Measurements from ENCODE around the gene COL9A2. TPM values are rescaled to one million over a fixed set of nuclear protein-coding genes. Genes with fewer than 3 reads are reported as not detected.
"Not testable (repeated sequence)": the region's sequence is repeated elsewhere in the genome, so short reads cannot be mapped to it uniquely, and the experiment has no call there.

COL9A2 gene
- total RNA-seq, 1 donor from 2014 or later, result under 0.01 TPM

- Histone ChIP-seq H3K27me3 (ENCODE audit: control insufficient read depth, insufficient read depth, low read length) (no peaks in the 10 kb centered on the region), H3K36me3 (ENCODE audit: control insufficient read depth, insufficient read depth, low read length) (no peaks in the 10 kb centered on the region), H3K4me3 (ENCODE audit: low read depth, low read length) (no peak overlapping the region)
- FAIRE-seq (no peak), DNase-seq (ENCODE audit: low read depth) (peak; percentile 28)
- no peak for TF ChIP-seq CTCF (IDR thresholded peaks at IDR 0.05; ENCODE audit: insufficient read depth, low read length, severe bottlenecking)
These were observed 27.5 kb upstream of the COL9A2 start for GRCh38 chr1:40344597-40344996.

- FAIRE-seq; H3K27me3 ChIP-seq (ENCODE audit: control insufficient read depth, insufficient read depth, low read length): not testable (repeated sequence)
These were observed 25.3 kb upstream of the COL9A2 start for GRCh38 chr1:40342381-40342717.

GRCh38 chr1:40341491-40342380 lies 24.6 kb upstream of the COL9A2 start:
- no peaks in the 10 kb centered on the region for H3K27me3 ChIP-seq (ENCODE audit: control insufficient read depth, insufficient read depth, low read length)

More at GRCh38 chr1:40342381-40342717, 25.3 kb upstream of the COL9A2 start:
- not testable (repeated sequence) for DNase-seq (ENCODE audit: low read depth); H3K36me3 ChIP-seq (ENCODE audit: control insufficient read depth, insufficient read depth, low read length); H3K4me3 ChIP-seq (ENCODE audit: low read depth, low read length)

GRCh38 chr1:40339420-40340323 lies 22.6 kb upstream of the COL9A2 start:
- no peak for DNase-seq (ENCODE audit: low read depth)
- H3K27me3 ChIP-seq (ENCODE audit: control insufficient read depth, insufficient read depth, low read length), result no peaks in the 10 kb centered on the region
- TF ChIP-seq CTCF (IDR thresholded peaks at IDR 0.05; ENCODE audit: insufficient read depth, low read length, severe bottlenecking), result no peak
- H3K4me3 ChIP-seq (ENCODE audit: low read depth, low read length), result no peak overlapping the region
- no peaks in the 10 kb centered on the region for H3K36me3 ChIP-seq (ENCODE audit: control insufficient read depth, insufficient read depth, low read length)
- FAIRE-seq, result no peak

More at GRCh38 chr1:40341491-40342380, 24.6 kb upstream of the COL9A2 start:
- H3K4me3 ChIP-seq (ENCODE audit: low read depth, low read length), result no peak overlapping the region
- DNase-seq (ENCODE audit: low read depth), result no peak
- H3K36me3 ChIP-seq (ENCODE audit: control insufficient read depth, insufficient read depth, low read length), result no peaks in the 10 kb centered on the region
- no peak for TF ChIP-seq CTCF (IDR thresholded peaks at IDR 0.05; ENCODE audit: insufficient read depth, low read length, severe bottlenecking)
- FAIRE-seq, result no peak

- H3K36me3 ChIP-seq (ENCODE audit: control insufficient read depth, insufficient read depth, low read length), result no peaks in the 10 kb centered on the region
- H3K4me3 ChIP-seq (ENCODE audit: low read depth, low read length), result no peak overlapping the region
- TF ChIP-seq CTCF (IDR thresholded peaks at IDR 0.05; ENCODE audit: insufficient read depth, low read length, severe bottlenecking), result peak; percentile 98
- FAIRE-seq (peak; percentile 47), DNase-seq (ENCODE audit: low read depth) (peak; percentile 72)
- H3K27me3 ChIP-seq (ENCODE audit: control insufficient read depth, insufficient read depth, low read length), result no peaks in the 10 kb centered on the region
These were observed 21.8 kb upstream of the COL9A2 start for GRCh38 chr1:40338745-40339419.

Data from bronchial epithelial cell (primary cell).